DND-41 (cell line): Measurements from ENCODE around the gene IGFBP4.

Experiments
- EZH2 ChIP-seq: IDR thresholded peaks from 3 replicates; pipeline ENCODE4 v1.6.1; 2012; ENCODE audit warnings: borderline replicate concordance, low read depth, mild to moderate bottlenecking, moderate library complexity, low read length, inconsistent platforms; ENCODE audit not compliant: severe bottlenecking
- TF ChIP-seq, protein P1 (sequence below): IDR thresholded peaks from 2 replicates; pipeline ENCODE4 v1.5.1; 2012; ENCODE audit warnings: borderline replicate concordance, low read length, moderate library complexity, mild to moderate bottlenecking; ENCODE audit not compliant: poor library complexity, severe bottlenecking; ENCODE audit errors: extremely low read depth

- no peak for TF ChIP-seq EZH2
- TF ChIP-seq, protein P1, sequence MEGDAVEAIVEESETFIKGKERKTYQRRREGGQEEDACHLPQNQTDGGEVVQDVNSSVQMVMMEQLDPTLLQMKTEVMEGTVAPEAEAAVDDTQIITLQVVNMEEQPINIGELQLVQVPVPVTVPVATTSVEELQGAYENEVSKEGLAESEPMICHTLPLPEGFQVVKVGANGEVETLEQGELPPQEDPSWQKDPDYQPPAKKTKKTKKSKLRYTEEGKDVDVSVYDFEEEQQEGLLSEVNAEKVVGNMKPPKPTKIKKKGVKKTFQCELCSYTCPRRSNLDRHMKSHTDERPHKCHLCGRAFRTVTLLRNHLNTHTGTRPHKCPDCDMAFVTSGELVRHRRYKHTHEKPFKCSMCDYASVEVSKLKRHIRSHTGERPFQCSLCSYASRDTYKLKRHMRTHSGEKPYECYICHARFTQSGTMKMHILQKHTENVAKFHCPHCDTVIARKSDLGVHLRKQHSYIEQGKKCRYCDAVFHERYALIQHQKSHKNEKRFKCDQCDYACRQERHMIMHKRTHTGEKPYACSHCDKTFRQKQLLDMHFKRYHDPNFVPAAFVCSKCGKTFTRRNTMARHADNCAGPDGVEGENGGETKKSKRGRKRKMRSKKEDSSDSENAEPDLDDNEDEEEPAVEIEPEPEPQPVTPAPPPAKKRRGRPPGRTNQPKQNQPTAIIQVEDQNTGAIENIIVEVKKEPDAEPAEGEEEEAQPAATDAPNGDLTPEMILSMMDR, result no peak
Measured at GRCh38 chr17:40462343-40463121, 19.3 kb downstream of the IGFBP4 start.
